Gastrocnemius medialis (tissue), 4 donors: ENCODE measurements around the gene RYR1. TPM values are rescaled to one million over a fixed set of nuclear protein-coding genes. Genes with fewer than 3 reads are reported as not detected.

Source experiments
- ATAC-seq, 2 donors: fragments of 150-250 bp; one replicate each; pipeline ENCODE4 v1.9.1; 2016
- DNase-seq, 2 donors: peaks; one replicate each; pipeline ENCODE4 v3.0.0-alpha.2; 2019
- H3K27ac ChIP-seq, 4 donors: fragments of 200-600 bp; sonication (generic); 1 replicate in 1 of 4; 2 replicates in 3 of 4; pipeline ENCODE4 v1.5.1; 2016 to 2018; ENCODE audit warnings: mild to moderate bottlenecking in 2 of 4, moderate library complexity in 1 of 4
- H3K27me3 ChIP-seq, 3 donors: fragments of 200-600 bp; sonication (generic) in 2 of 3; 1 replicate in 1 of 3; 2 replicates in 2 of 3; pipeline versions ENCODE4 v1.5.1 to v1.6.0; 2016 to 2019; ENCODE audit warnings: mild to moderate bottlenecking in 1 of 3, moderate library complexity in 1 of 3
- H3K36me3 ChIP-seq, 2 donors: fragments of 200-600 bp; sonication (generic) in 1 of 2; one replicate each; pipeline ENCODE4 v1.5.1; 2017 to 2018
- H3K4me1 ChIP-seq, 2 donors: fragments of 200-600 bp; sonication (generic) in 1 of 2; one replicate each; pipeline ENCODE4 v1.5.1; 2016 to 2017; ENCODE audit warnings: mild to moderate bottlenecking in 2 of 2
- H3K4me3 ChIP-seq, 4 donors: fragments of 200-600 bp; sonication (generic) in 3 of 4; 1 replicate in 1 of 4; 2 replicates in 3 of 4; pipeline ENCODE4 v1.5.1; 2016 to 2019; ENCODE audit warnings: mild to moderate bottlenecking in 2 of 4
- H3K9me3 ChIP-seq, 3 donors: fragments of 200-600 bp; sonication (generic) in 2 of 3; 1 replicate in 1 of 3; 2 replicates in 2 of 3; pipeline ENCODE4 v1.5.1; 2016 to 2019
- CTCF ChIP-seq, 5 experiments: fragments of 450-650 bp in 3 of 5; fragments of 200-600 bp in 2 of 5; sonication (generic) in 2 of 5; IDR thresholded peaks in 4 of 5; conservative IDR thresholded peaks in 1 of 5; 1 replicate in 4 of 5; 2 replicates in 1 of 5; pipeline ENCODE4 v1.5.1; 2016 to 2019; ENCODE audit warnings: antibody characterized with exemption in 5 of 5, mild to moderate bottlenecking in 3 of 5, moderate library complexity in 3 of 5
- POLR2A ChIP-seq, 2 donors: fragments of 450-650 bp; IDR thresholded peaks; one replicate each; pipeline ENCODE4 v1.6.1; 2017; ENCODE audit warnings: antibody characterized with exemption in 2 of 2, mild to moderate bottlenecking in 2 of 2, moderate library complexity in 2 of 2
- in situ Hi-C, 4 donors: fragments of 200-750 bp; cut with MboI; loops; one replicate each; pipeline versions ENCODE4 v1.15.0 to v1.8.0; 2017; ENCODE audit warnings: low sequenced_read_pairs in 4 of 4
- intact Hi-C: fragments of 100-400 bp; cut with DNase I; formaldehyde crosslinking; loops from one replicate; pipeline ENCODE4 v1.15.1; 2023; ENCODE audit warnings: low total_unique reads
- total RNA-seq, 4 donors: library from RNA; depleted of rRNA; stranded (reverse); fragments of >200 nt; gene quantifications; one replicate each; pipeline versions ENCODE4 v1.1.0 to v1.2.3, GENCODE V29; 2016

RYR1 gene
- total RNA-seq, 4 donors from 2014 or later = 607 to 831 (median 724) TPM

GRCh38 chr19:38524994-38525634 lies 91.6 kb downstream of the RYR1 start:
- TF ChIP-seq POLR2A (IDR thresholded peaks at IDR 0.05) (no peak), CTCF (IDR thresholded peaks at IDR 0.05 in 4 of 5, conservative IDR thresholded peaks at IDR 0.05 in 1 of 5) (no peak)
- Histone ChIP-seq H3K4me1 (no peaks in the 10 kb centered on the region), H3K9me3 (no peaks in the 10 kb centered on the region), H3K4me3 (no peak overlapping the region), H3K27ac (no peak overlapping the region), H3K36me3 (peaks cover 0 to 77% of the 10 kb centered on the region in 2 donors), H3K27me3 (no peaks in the 10 kb centered on the region)
- no peak for DNase-seq
- ATAC-seq = no peak
- intact Hi-C loops = loop anchor here (5.0 kb wide), 1 partner anchor 42 kb away; no protein-coding TSS in a partner anchor
- in situ Hi-C loops = no loop called here

- Histone ChIP-seq H3K4me3 (no peak overlapping the region), H3K36me3 (peaks cover 0 to 76% of the 10 kb centered on the region in 2 donors), H3K9me3 (no peaks in the 10 kb centered on the region), H3K4me1 (no peaks in the 10 kb centered on the region), H3K27ac (peak overlapping the region in 1 of 4 donors; percentile 3), H3K27me3 (no peaks in the 10 kb centered on the region)
- in situ Hi-C loops (no loop called here), intact Hi-C loops (loop anchor here (5.0 kb wide), 1 partner anchor 41 kb away; no protein-coding TSS in a partner anchor)
- ATAC-seq = no peak
- no peak for TF ChIP-seq CTCF (IDR thresholded peaks at IDR 0.05 in 4 of 5, conservative IDR thresholded peaks at IDR 0.05 in 1 of 5)
- TF ChIP-seq POLR2A (IDR thresholded peaks at IDR 0.05) = no peak
- DNase-seq = no peak
These were observed 92.9 kb downstream of the RYR1 start for GRCh38 chr19:38526430-38526829.

- H3K27ac ChIP-seq = peak overlapping the region in 2 of 4 donors; percentile 34 to 45
- peaks cover 0 to 79% of the 10 kb centered on the region in 2 donors for H3K36me3 ChIP-seq
- TF ChIP-seq CTCF (IDR thresholded peaks at IDR 0.05 in 4 of 5, conservative IDR thresholded peaks at IDR 0.05 in 1 of 5) = no peak
- TF ChIP-seq POLR2A (IDR thresholded peaks at IDR 0.05) = no peak
- ATAC-seq (no peak), DNase-seq (no peak)
- H3K27me3 ChIP-seq = no peaks in the 10 kb centered on the region
- no peak overlapping the region for H3K4me3 ChIP-seq
- no peaks in the 10 kb centered on the region for H3K9me3 ChIP-seq
- H3K4me1 ChIP-seq = no peaks in the 10 kb centered on the region
- in situ Hi-C loops = no loop called here
- intact Hi-C loops = loop anchor here (5.0 kb wide), 1 partner anchor 40 kb away; no protein-coding TSS in a partner anchor
These were observed 94.1 kb downstream of the RYR1 start for GRCh38 chr19:38527466-38528136.

- ATAC-seq = no peak
- Histone ChIP-seq H3K27ac (peak overlapping the region in 1 of 4 donors; percentile 34), H3K9me3 (no peaks in the 10 kb centered on the region), H3K36me3 (peaks cover 0 to 79% of the 10 kb centered on the region in 2 donors), H3K27me3 (no peaks in the 10 kb centered on the region), H3K4me3 (no peak overlapping the region), H3K4me1 (no peaks in the 10 kb centered on the region)
- intact Hi-C loops = loop anchor here (5.0 kb wide), 1 partner anchor 39 kb away; no protein-coding TSS in a partner anchor
- in situ Hi-C loops = no loop called here
- TF ChIP-seq POLR2A (IDR thresholded peaks at IDR 0.05) (no peak), CTCF (IDR thresholded peaks at IDR 0.05 in 4 of 5, conservative IDR thresholded peaks at IDR 0.05 in 1 of 5) (no peak)
- DNase-seq = no peak
These were observed 94.8 kb downstream of the RYR1 start for GRCh38 chr19:38528213-38528755.
